Activated B cell treated with CpG ODN at 0.5 μM for 24 hours (primary cell): ENCODE measurements around the gene KIF5A. TPM values are rescaled to one million over a fixed set of nuclear protein-coding genes. Genes with fewer than 3 reads are reported as not detected.
"Not testable (repeated sequence)": the region's sequence is repeated elsewhere in the genome, so short reads cannot be mapped to it uniquely, and the experiment has no call there.

Source experiments
- ATAC-seq: fragments of 200-7000 bp; cut with Tn5 transposase; one replicate; pipeline ENCODE4 v1.10.0; 2021; ENCODE audit warnings: low read depth, mild to moderate bottlenecking, moderate library complexity
- CTCF ChIA-PET: fragments of 350-600 bp; sonication (Branson Sonifier 250); formaldehyde crosslinking; loops from one replicate; lab custom pipeline; 2021; ENCODE audit warnings: antibody characterized with exemption; lab: Charles Lee
- POLR2A ChIA-PET: fragments of 350-600 bp; sonication (Branson Sonifier 250); formaldehyde crosslinking; loops from one replicate; lab custom pipeline; 2021; ENCODE audit warnings: antibody characterized with exemption; lab: Charles Lee
- DNase-seq: peaks from one replicate; pipeline ENCODE4 v3.0.0; 2022
- H3K27ac Mint-ChIP-seq: one replicate; pipeline ENCODE4 v1.8.0; 2020; ENCODE audit warnings: mixed read lengths
- H3K27me3 Mint-ChIP-seq: one replicate; pipeline ENCODE4 v1.8.0; 2021; ENCODE audit warnings: mixed read lengths
- H3K36me3 Mint-ChIP-seq: one replicate; pipeline ENCODE4 v1.8.0; 2021; ENCODE audit warnings: low read depth, mixed read lengths
- H3K4me1 Mint-ChIP-seq: one replicate; pipeline ENCODE4 v1.8.0; 2021; ENCODE audit warnings: mixed read lengths
- H3K4me3 Mint-ChIP-seq: one replicate; pipeline ENCODE4 v1.8.0; 2020; ENCODE audit warnings: mild to moderate bottlenecking, mixed read lengths
- H3K9me3 Mint-ChIP-seq: one replicate; pipeline ENCODE4 v1.8.0; 2020; ENCODE audit warnings: mixed read lengths
- CTCF ChIP-seq: fragments of 200-600 bp; IDR thresholded peaks from one replicate; pipeline ENCODE4 v1.8.0; 2022; ENCODE audit warnings: antibody characterized with exemption, mild to moderate bottlenecking
- intact Hi-C: fragments of 100-400 bp; cut with micrococcal nuclease; formaldehyde crosslinking; loops from one replicate; pipeline ENCODE4 v1.15.1; 2024
- total RNA-seq: library from RNA; stranded (reverse); gene quantifications from 2 replicates; pipeline ENCODE4 v1.2.3, GENCODE V29; 2022

Gene KIF5A
- total RNA-seq, 1 donor from 2014 or later = 0.13 TPM

GRCh38 chr12:57517187-57517586, 32.7 kb upstream of the KIF5A start:
- POLR2A ChIA-PET = interaction anchor here (0.6 kb wide), 1 partner anchor 29 kb away, joined by 3 read pairs; the partner anchor contains the start of gene MARS1
- CTCF ChIA-PET = interaction anchor here (0.7 kb wide), 1 partner anchor 73 kb away, joined by 3 read pairs; no protein-coding TSS in a partner anchor
- Mint-ChIP-seq H3K27me3 (no peaks in the 10 kb centered on the region), H3K27ac (no peak overlapping the region), H3K9me3 (no peaks in the 10 kb centered on the region), H3K4me1 (peaks cover 40% of the 10 kb centered on the region), H3K4me3 (no peak overlapping the region), H3K36me3 (peaks cover 78% of the 10 kb centered on the region)
- no peak for ATAC-seq
- intact Hi-C loops = no loop called here
- no peak for DNase-seq
- TF ChIP-seq CTCF = no peak

- H3K4me3 Mint-ChIP-seq, H3K27ac Mint-ChIP-seq, intact Hi-C loops, H3K9me3 Mint-ChIP-seq, DNase-seq, H3K27me3 Mint-ChIP-seq, ATAC-seq: not testable (repeated sequence)
- Mint-ChIP-seq H3K4me1 (peaks cover 41% of the 10 kb centered on the region), H3K36me3 (peaks cover 73% of the 10 kb centered on the region)
- ChIA-PET POLR2A (interaction anchor here (0.9 to 3.5 kb wide), 2 partner anchors 29 to 38 kb away, joined by 3 to 26 read pairs; partner anchors contain the start of gene ARHGAP9), CTCF (interaction anchor here (0.7 kb wide), 1 partner anchor 72 kb away, joined by 3 read pairs; no protein-coding TSS in a partner anchor)
These were observed 32.1 kb upstream of the KIF5A start for GRCh38 chr12:57517718-57518117.

- H3K9me3 Mint-ChIP-seq = no peaks in the 10 kb centered on the region
- TF ChIP-seq CTCF = no peak
- intact Hi-C loops = no loop called here
- peak overlapping the region; percentile 98 for H3K4me3 Mint-ChIP-seq
- H3K36me3 Mint-ChIP-seq = peaks cover 69% of the 10 kb centered on the region
- ChIA-PET POLR2A (interaction anchor here (0.6 to 3.5 kb wide), 4 partner anchors 29 to 962 kb away, joined by 3 to 26 read pairs (median 16); partner anchors contain the start of gene ARHGAP9), CTCF (no interaction called here)
- ATAC-seq (no peak), DNase-seq (no peak)
- no peaks in the 10 kb centered on the region for H3K27me3 Mint-ChIP-seq
- H3K27ac Mint-ChIP-seq = peak overlapping the region; percentile 54
- peaks cover 44% of the 10 kb centered on the region for H3K4me1 Mint-ChIP-seq
These were observed 31.5 kb upstream of the KIF5A start for GRCh38 chr12:57518176-57518919.

GRCh38 chr12:57518920-57519795, 30.7 kb upstream of the KIF5A start:
- POLR2A ChIA-PET = interaction anchor here (0.6 to 3.5 kb wide), 21 partner anchors 9 to 1391 kb away, joined by 3 to 36 read pairs (median 7); partner anchors contain the start of genes ARHGAP9, DCTN2, ESYT1 and GLI1
- intact Hi-C loops = no loop called here
- DNase-seq (peak; percentile 31), ATAC-seq (peak; percentile 1)
- Mint-ChIP-seq H3K36me3 (peaks cover 64% of the 10 kb centered on the region), H3K27ac (peak overlapping the region; percentile 99), H3K27me3 (no peaks in the 10 kb centered on the region), H3K4me1 (peaks cover 52% of the 10 kb centered on the region), H3K4me3 (peak overlapping the region; percentile 98), H3K9me3 (no peaks in the 10 kb centered on the region)
- TF ChIP-seq CTCF = no peak
- CTCF ChIA-PET = no interaction called here

GRCh38 chr12:57519796-57520052, 30.1 kb upstream of the KIF5A start:
- TF ChIP-seq CTCF = no peak
- Mint-ChIP-seq H3K27me3 (no peaks in the 10 kb centered on the region), H3K4me3 (peak overlapping the region; percentile 98), H3K36me3 (peaks cover 63% of the 10 kb centered on the region), H3K27ac (peak overlapping the region; percentile 99), H3K9me3 (no peaks in the 10 kb centered on the region), H3K4me1 (peaks cover 57% of the 10 kb centered on the region)
- CTCF ChIA-PET = no interaction called here
- POLR2A ChIA-PET = interaction anchor here (0.6 to 3.5 kb wide), 22 partner anchors 8 to 1702 kb away, joined by 3 to 36 read pairs (median 6); partner anchors contain the start of genes ARHGAP9, DCTN2, ESYT1 and GLI1
- ATAC-seq (no peak), DNase-seq (no peak)
- intact Hi-C loops = loop anchor here (1.0 to 5.0 kb wide), 10 partner anchors 32 to 1692 kb away; partner anchors contain the start of genes ARHGAP9, CDK4, DNAJC14 and GLI1
